Muscle of leg (tissue), 11 donors: ENCODE measurements around the gene DYSF. TPM values are rescaled to one million over a fixed set of nuclear protein-coding genes. Genes with fewer than 3 reads are reported as not detected.
A peak's percentile ranks its signal among the peaks of the same experiment; 100 is the strongest.

Source experiments
- DNase-seq: peaks from one replicate; pipeline ENCODE4 v3.0.0; 2013
- H3K27ac ChIP-seq: one replicate; pipeline ENCODE4 v1.5.1; 2013; ENCODE audit warnings: mild to moderate bottlenecking, low read length, control low read depth
- H3K27me3 ChIP-seq: one replicate; pipeline ENCODE4 v1.6.1; 2013; ENCODE audit warnings: low read length; ENCODE audit not compliant: control insufficient read depth, insufficient read depth
- H3K36me3 ChIP-seq: one replicate; pipeline ENCODE4 v1.6.1; 2013; ENCODE audit warnings: low read length; ENCODE audit not compliant: control insufficient read depth, insufficient read depth
- H3K4me1 ChIP-seq: one replicate; pipeline ENCODE4 v1.6.1; 2013; ENCODE audit warnings: low read length; ENCODE audit not compliant: control insufficient read depth, insufficient read depth
- H3K4me3 ChIP-seq: one replicate; pipeline ENCODE4 v1.5.1; 2013; ENCODE audit warnings: low read length, control low read depth
- H3K9me3 ChIP-seq: replicated peaks from 2 replicates; pipeline ENCODE4 v1.6.1; 2013; ENCODE audit warnings: low read depth, low read length; ENCODE audit not compliant: control insufficient read depth
- WGBS: methylation state at CpG from one replicate; pipeline ENCODE4 v1.1.5; 2013; ENCODE audit warnings: missing lambda C conversion rate; ENCODE audit not compliant: insufficient coverage; 5-methylcytosine and 5-hydroxymethylcytosine counted together
- polyA plus RNA-seq, 8 donors: library from polyadenylated mRNA; unstranded; fragments of 120-200 nt; gene quantifications; one replicate each; pipeline versions ENCODE4 v1.2.1 to v1.2.3, GENCODE V29; 2013; ENCODE audit warnings: inconsistent platforms in 1 of 8, low replicate concordance in 1 of 8; ENCODE audit not compliant: insufficient read length in 8 of 8, insufficient read depth in 1 of 8
- total RNA-seq: library from RNA; stranded (reverse); fragments of 120-200 nt; gene quantifications from one replicate; pipeline ENCODE4 v1.2.4, GENCODE V29; 2013

DYSF gene
- total and polyA plus RNA-seq, 9 donors = 51.6 to 152 (median 106) TPM

GRCh38 chr2:71532327-71532726 is 79.0 kb downstream of the DYSF start:
- H3K27ac ChIP-seq = no peak overlapping the region
- 100% methylated on average over 2 of the region's 2 CpGs for WGBS
- peaks cover 39% of the 10 kb centered on the region for H3K36me3 ChIP-seq

GRCh38 chr2:71534201-71534600 is 80.8 kb downstream of the DYSF start:
- no peaks in the 10 kb centered on the region for H3K9me3 ChIP-seq
- H3K4me3 ChIP-seq = no peak overlapping the region
- DNase-seq = no peak
- no peaks in the 10 kb centered on the region for H3K27me3 ChIP-seq
- no CpG with 5 or more reads among the region's 1 CpG for WGBS
- peaks cover 41% of the 10 kb centered on the region for H3K36me3 ChIP-seq
- H3K27ac ChIP-seq = no peak overlapping the region
- H3K4me1 ChIP-seq = no peaks in the 10 kb centered on the region

More at GRCh38 chr2:71532327-71532726, 79.0 kb downstream of the DYSF start:
- DNase-seq = no peak
- Histone ChIP-seq H3K9me3 (no peaks in the 10 kb centered on the region), H3K4me3 (no peak overlapping the region), H3K27me3 (no peaks in the 10 kb centered on the region), H3K4me1 (no peaks in the 10 kb centered on the region)

GRCh38 chr2:71534826-71535225 is 81.5 kb downstream of the DYSF start:
- H3K4me1 ChIP-seq = no peaks in the 10 kb centered on the region
- peaks cover 43% of the 10 kb centered on the region for H3K36me3 ChIP-seq
- no peak overlapping the region for H3K27ac ChIP-seq
- H3K27me3 ChIP-seq = no peaks in the 10 kb centered on the region
- H3K9me3 ChIP-seq = no peaks in the 10 kb centered on the region
- no peak overlapping the region for H3K4me3 ChIP-seq
- WGBS = 94% methylated on average over 2 of the region's 4 CpGs
- DNase-seq = no peak

- no peaks in the 10 kb centered on the region for H3K9me3 ChIP-seq
- H3K4me3 ChIP-seq = no peak overlapping the region
- H3K27ac ChIP-seq = no peak overlapping the region
- no peaks in the 10 kb centered on the region for H3K4me1 ChIP-seq
- WGBS = 85% methylated on average over 7 of the region's 7 CpGs
- H3K36me3 ChIP-seq = peaks cover 43% of the 10 kb centered on the region
- no peak for DNase-seq
- no peaks in the 10 kb centered on the region for H3K27me3 ChIP-seq
Observed at GRCh38 chr2:71535526-71535925, 82.2 kb downstream of the DYSF start.

- Histone ChIP-seq H3K27ac (no peak overlapping the region), H3K27me3 (no peaks in the 10 kb centered on the region), H3K4me1 (no peaks in the 10 kb centered on the region), H3K9me3 (no peaks in the 10 kb centered on the region), H3K4me3 (no peak overlapping the region), H3K36me3 (peaks cover 40% of the 10 kb centered on the region)
- WGBS = 82% methylated on average over 6 of the region's 18 CpGs
- DNase-seq = no peak
Observed at GRCh38 chr2:71536226-71536671, 82.9 kb downstream of the DYSF start.

- Histone ChIP-seq H3K4me3 (no peak overlapping the region), H3K4me1 (no peaks in the 10 kb centered on the region), H3K9me3 (no peaks in the 10 kb centered on the region), H3K36me3 (peaks cover 34% of the 10 kb centered on the region), H3K27ac (no peak overlapping the region), H3K27me3 (no peaks in the 10 kb centered on the region)
- WGBS = 80% methylated on average over 1 of the region's 3 CpGs
- no peak for DNase-seq
Observed at GRCh38 chr2:71538241-71538640, 84.9 kb downstream of the DYSF start.

- Histone ChIP-seq H3K9me3 (no peaks in the 10 kb centered on the region), H3K27ac (no peak overlapping the region), H3K4me1 (no peaks in the 10 kb centered on the region), H3K4me3 (no peak overlapping the region), H3K27me3 (no peaks in the 10 kb centered on the region), H3K36me3 (peaks cover 28% of the 10 kb centered on the region)
- WGBS = 85% methylated on average over 6 of the region's 12 CpGs
- DNase-seq = no peak
Observed at GRCh38 chr2:71538656-71539265, 85.4 kb downstream of the DYSF start.

GRCh38 chr2:71540818-71541217 is 87.5 kb downstream of the DYSF start:
- no peaks in the 10 kb centered on the region for H3K4me1 ChIP-seq
- peaks cover 15% of the 10 kb centered on the region for H3K36me3 ChIP-seq
- no peaks in the 10 kb centered on the region for H3K9me3 ChIP-seq
- DNase-seq = no peak
- WGBS = no CpG with 5 or more reads among the region's 1 CpG
- no peaks in the 10 kb centered on the region for H3K27me3 ChIP-seq
- no peak overlapping the region for H3K4me3 ChIP-seq
- H3K27ac ChIP-seq = no peak overlapping the region

GRCh38 chr2:71544919-71545571 is 91.7 kb downstream of the DYSF start:
- H3K27ac ChIP-seq = no peak overlapping the region
- no peaks in the 10 kb centered on the region for H3K36me3 ChIP-seq
- no peaks in the 10 kb centered on the region for H3K9me3 ChIP-seq
- peaks cover 3% of the 10 kb centered on the region for H3K4me1 ChIP-seq
- DNase-seq = no peak
- no peaks in the 10 kb centered on the region for H3K27me3 ChIP-seq
- 53% methylated on average over 6 of the region's 9 CpGs for WGBS
- H3K4me3 ChIP-seq = no peak overlapping the region

GRCh38 chr2:71545572-71546274 is 92.4 kb downstream of the DYSF start:
- no peaks in the 10 kb centered on the region for H3K27me3 ChIP-seq
- no peaks in the 10 kb centered on the region for H3K9me3 ChIP-seq
- H3K4me3 ChIP-seq = no peak overlapping the region
- H3K4me1 ChIP-seq = peaks cover 3% of the 10 kb centered on the region
- no peak overlapping the region for H3K27ac ChIP-seq
- 29% methylated on average over 14 of the region's 22 CpGs for WGBS
- peak; percentile 80 for DNase-seq
- no peaks in the 10 kb centered on the region for H3K36me3 ChIP-seq
